Tibial artery (tissue), 4 donors: ENCODE data around the gene COLEC12.

Source experiments
- DNase-seq, 2 donors: peaks; one replicate each; pipeline ENCODE4 v3.0.0-alpha.2; 2019
- H3K27ac ChIP-seq, 2 donors: fragments of 200-600 bp; sonication (generic) in 1 of 2; 1 replicate in 1 of 2; 2 replicates in 1 of 2; pipeline ENCODE4 v1.5.1; 2018 to 2019; ENCODE audit warnings: mild to moderate bottlenecking in 1 of 2
- H3K27me3 ChIP-seq, 2 donors: fragments of 200-600 bp; sonication (generic) in 1 of 2; one replicate each; pipeline versions ENCODE4 v1.5.1 to v1.6.0; 2016 to 2019
- H3K36me3 ChIP-seq, 3 donors: fragments of 200-600 bp; sonication (generic) in 2 of 3; one replicate each; pipeline ENCODE4 v1.5.1; 2016 to 2019; ENCODE audit warnings: mild to moderate bottlenecking in 2 of 3
- H3K4me1 ChIP-seq, 4 donors: fragments of 200-600 bp; sonication (generic) in 2 of 4; 1 replicate in 3 of 4; 2 replicates in 1 of 4; pipeline ENCODE4 v1.5.1; 2016 to 2019
- H3K4me3 ChIP-seq, 2 donors: fragments of 200-600 bp; sonication (generic) in 1 of 2; 1 replicate in 1 of 2; 2 replicates in 1 of 2; pipeline ENCODE4 v1.5.1; 2018 to 2019; ENCODE audit warnings: mild to moderate bottlenecking in 2 of 2
- H3K9me3 ChIP-seq, 3 donors: fragments of 200-600 bp; sonication (generic) in 1 of 3; one replicate each; pipeline ENCODE4 v1.5.1; 2016 to 2019
- CTCF ChIP-seq, 2 experiments: fragments of 200-600 bp in 1 of 2; fragments of 450-650 bp in 1 of 2; IDR thresholded peaks; one replicate each; pipeline ENCODE4 v1.5.1; 2017 to 2019; ENCODE audit warnings: antibody characterized with exemption in 2 of 2, mild to moderate bottlenecking in 1 of 2, moderate library complexity in 1 of 2
- intact Hi-C: fragments of 100-400 bp; cut with DNase I; formaldehyde crosslinking; loops from one replicate; pipeline ENCODE4 v1.15.0; 2023; ENCODE audit warnings: low total_unique reads

Gene COLEC12

GRCh38 chr18:471716-472115, 28.8 kb downstream of the COLEC12 start:
- Histone ChIP-seq H3K27ac (no peak overlapping the region), H3K36me3 (no peaks in the 10 kb centered on the region), H3K4me1 (peaks cover 0 to 22% (median 8%) of the 10 kb centered on the region in 4 donors), H3K4me3 (no peak overlapping the region), H3K9me3 (no peaks in the 10 kb centered on the region), H3K27me3 (no peaks in the 10 kb centered on the region)
- DNase-seq = no peak
- no peak for TF ChIP-seq CTCF (IDR thresholded peaks at IDR 0.05)
- intact Hi-C loops = no loop called here

DNA sequence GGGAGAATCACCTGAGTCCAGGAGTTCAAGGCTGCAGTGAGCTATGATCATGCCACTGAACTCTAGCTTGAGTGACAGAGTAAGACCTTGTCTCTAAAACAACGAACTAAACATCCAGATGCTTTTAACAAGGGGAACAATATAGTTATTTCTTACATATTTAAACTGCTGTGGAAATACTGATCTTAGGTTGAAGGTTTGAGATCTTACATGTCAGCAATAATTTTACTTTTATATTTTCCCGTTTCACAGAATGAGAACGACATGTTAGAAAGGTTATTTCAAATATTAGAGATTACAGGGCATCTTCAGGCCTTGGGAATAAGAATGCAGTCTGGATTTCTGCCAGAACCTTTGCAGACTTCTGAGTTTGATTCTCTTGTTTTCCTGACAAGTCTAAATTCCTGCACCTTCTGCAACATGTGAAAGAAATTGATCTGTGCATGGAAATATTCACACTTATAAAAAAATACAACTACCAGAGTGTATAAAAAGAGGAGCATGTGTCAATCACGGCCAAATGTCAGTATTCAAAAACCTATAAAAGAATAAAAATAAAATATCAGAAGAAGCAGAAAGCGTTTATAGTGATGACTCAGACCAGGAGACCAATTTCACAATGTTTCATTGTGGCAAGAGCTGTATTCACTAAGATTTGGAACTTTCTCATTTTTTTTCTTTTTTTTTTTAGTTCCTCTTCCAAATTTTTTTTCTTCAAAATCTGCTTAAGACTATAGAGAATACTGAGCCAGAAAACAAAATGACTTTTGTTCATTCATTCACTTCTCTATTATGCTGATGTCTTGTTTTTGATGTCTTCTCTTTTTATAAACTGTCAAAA, 29.6 kb downstream of the COLEC12 start:
- Histone ChIP-seq H3K4me3 (no peak overlapping the region), H3K36me3 (no peaks in the 10 kb centered on the region), H3K27me3 (no peaks in the 10 kb centered on the region), H3K27ac (no peak overlapping the region), H3K4me1 (peaks cover 0 to 15% (median 6%) of the 10 kb centered on the region in 4 donors), H3K9me3 (no peaks in the 10 kb centered on the region)
- intact Hi-C loops = no loop called here
- DNase-seq = no peak
- TF ChIP-seq CTCF (IDR thresholded peaks at IDR 0.05) = no peak

GRCh38 chr18:468955-469790, 31.3 kb downstream of the COLEC12 start:
- Histone ChIP-seq H3K4me1 (no peaks in the 10 kb centered on the region), H3K27me3 (no peaks in the 10 kb centered on the region), H3K27ac (no peak overlapping the region), H3K9me3 (no peaks in the 10 kb centered on the region), H3K4me3 (no peak overlapping the region), H3K36me3 (no peaks in the 10 kb centered on the region)
- TF ChIP-seq CTCF (IDR thresholded peaks at IDR 0.05) = no peak
- DNase-seq = no peak
- intact Hi-C loops = no loop called here

GRCh38 chr18:463827-464541, 36.5 kb downstream of the COLEC12 start:
- peak in 1 of 2 donors; percentile 41 for DNase-seq
- H3K4me3 ChIP-seq = no peak overlapping the region
- intact Hi-C loops = no loop called here
- no peaks in the 10 kb centered on the region for H3K27me3 ChIP-seq
- TF ChIP-seq CTCF (IDR thresholded peaks at IDR 0.05) = no peak
- H3K4me1 ChIP-seq = no peaks in the 10 kb centered on the region
- H3K36me3 ChIP-seq = no peaks in the 10 kb centered on the region
- H3K27ac ChIP-seq = no peak overlapping the region
- H3K9me3 ChIP-seq = no peaks in the 10 kb centered on the region

GRCh38 chr18:463403-463802, 37.1 kb downstream of the COLEC12 start:
- Histone ChIP-seq H3K9me3 (no peaks in the 10 kb centered on the region), H3K4me1 (peaks cover 0 to 3% (median under 1%) of the 10 kb centered on the region in 4 donors), H3K27ac (no peak overlapping the region), H3K27me3 (no peaks in the 10 kb centered on the region), H3K4me3 (no peak overlapping the region), H3K36me3 (no peaks in the 10 kb centered on the region)
- no peak for DNase-seq
- no peak for TF ChIP-seq CTCF (IDR thresholded peaks at IDR 0.05)
- intact Hi-C loops = no loop called here
